ENCODE data around the gene CAMK2D.

The CAMK2D gene

GRCh38 chr4:113637823-113638561, 123.5 kb downstream of the CAMK2D start:
- DNase-seq (ENCODE audit: low spot score), result no peak

- DNase-seq (ENCODE audit: low spot score), result no peak
These were observed 124.2 kb downstream of the CAMK2D start for GRCh38 chr4:113637363-113637762.

DNA sequence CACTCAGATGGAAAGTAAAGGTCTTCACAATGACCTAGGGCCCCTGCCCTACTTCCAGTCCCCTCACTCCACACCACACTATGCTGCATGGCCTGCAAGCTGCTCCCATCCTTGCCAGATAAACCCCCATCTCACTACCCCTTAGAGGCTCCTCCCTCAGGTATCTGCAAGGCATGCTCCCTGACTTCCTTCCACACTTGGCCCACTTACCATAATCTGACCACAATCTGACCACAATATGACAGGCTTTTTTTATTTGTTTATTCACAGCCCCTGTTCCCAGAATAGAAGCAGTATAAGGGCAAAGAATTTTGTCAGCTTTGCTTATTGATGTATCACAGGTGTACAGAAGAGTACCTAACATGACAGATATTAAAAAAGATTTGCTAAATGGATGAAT, 124.7 kb downstream of the CAMK2D start:
- no peak for DNase-seq (ENCODE audit: low spot score)

DNA sequence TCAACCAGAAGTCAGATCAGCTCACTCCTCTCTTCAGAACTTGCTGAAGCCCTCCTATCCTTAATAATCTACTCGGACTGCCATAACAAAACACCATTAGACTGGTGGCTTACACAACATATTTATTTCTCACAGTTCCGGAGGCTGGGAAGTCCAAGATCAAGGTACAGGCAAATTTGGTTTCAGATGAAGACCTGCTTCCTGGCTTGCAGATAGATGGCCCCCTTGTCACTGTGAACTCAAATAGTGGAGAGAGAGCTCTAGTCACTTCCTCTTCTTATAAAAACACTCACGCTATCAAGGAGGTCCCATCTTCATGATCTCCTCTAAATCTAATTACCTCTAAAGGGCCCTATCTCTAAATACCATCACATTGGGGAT, 125.1 kb downstream of the CAMK2D start:
- no peak for DNase-seq (ENCODE audit: low spot score)

DNA sequence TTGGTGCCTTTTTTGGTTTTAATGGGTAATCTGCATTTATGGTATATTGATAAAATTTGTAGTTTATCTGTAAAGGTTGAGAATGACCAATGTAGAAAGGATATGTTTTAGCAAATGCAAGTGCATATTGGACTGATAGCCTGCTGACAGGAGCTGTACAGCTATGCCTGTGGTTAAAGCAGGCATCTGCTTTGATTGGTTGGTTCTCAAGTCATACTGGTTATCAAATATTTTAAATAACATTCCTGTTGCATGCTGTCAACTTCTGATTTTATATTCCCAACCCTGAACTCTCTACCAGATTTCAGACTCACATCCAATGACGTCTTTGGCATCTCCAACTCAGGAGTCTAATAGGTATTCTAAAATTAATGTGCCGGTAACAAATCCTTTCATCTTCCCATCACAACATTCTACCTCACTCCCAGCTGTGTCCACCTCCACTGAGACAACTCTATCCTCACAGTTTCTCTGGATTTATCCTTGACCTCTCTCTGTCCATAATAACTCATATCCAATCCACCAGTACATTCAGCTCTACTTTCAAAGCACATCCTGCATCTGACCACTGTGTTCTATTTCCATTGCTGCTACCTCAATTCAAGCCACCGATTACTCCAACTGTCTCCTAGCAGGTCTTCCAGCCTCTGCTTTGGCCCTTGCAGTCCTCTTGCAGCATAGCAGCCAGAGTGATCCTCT, 125.7 kb downstream of the CAMK2D start:
- DNase-seq (ENCODE audit: low spot score), result no peak

DNA sequence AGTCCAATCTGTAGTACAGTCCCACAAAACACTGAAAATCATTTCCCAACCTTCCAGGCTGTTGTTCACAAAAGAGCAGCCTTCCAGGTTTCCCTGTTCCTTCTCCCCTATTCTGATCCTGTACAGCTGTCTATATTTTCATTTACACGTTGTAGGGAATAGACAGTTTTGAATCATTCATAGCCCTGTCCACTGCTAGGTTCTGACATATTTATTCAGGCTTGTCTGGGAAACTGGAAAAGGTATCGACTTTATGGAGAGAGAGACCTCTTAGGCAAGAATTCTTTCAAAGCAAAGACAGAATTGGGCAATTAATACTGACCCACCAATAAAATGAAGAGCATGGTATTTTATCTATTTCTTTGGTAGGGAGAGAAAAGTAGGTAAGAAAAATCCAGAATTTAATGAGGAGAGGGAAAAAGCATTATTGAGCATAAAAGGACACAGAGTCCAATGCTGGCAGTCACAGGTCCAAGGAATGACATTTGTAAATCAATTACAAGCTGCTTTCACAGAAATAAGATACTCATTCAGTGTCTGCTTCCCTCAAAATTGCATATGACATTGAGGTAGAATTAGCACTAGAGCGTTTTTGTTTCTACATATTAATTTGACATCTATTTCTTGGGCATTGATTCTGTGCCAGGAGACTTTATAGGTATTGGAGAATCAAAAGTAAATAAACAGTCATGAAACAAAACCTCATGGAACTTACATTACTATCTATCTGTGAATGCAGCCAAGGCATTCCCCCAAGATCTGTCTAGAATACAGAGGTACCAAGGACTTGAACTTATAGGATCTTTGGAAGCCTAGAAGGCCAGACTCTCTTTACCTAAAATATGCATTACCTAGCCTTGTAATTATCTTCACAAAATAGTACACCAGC, 127.2 kb downstream of the CAMK2D start:
- no peak for DNase-seq (ENCODE audit: low spot score)

DNA sequence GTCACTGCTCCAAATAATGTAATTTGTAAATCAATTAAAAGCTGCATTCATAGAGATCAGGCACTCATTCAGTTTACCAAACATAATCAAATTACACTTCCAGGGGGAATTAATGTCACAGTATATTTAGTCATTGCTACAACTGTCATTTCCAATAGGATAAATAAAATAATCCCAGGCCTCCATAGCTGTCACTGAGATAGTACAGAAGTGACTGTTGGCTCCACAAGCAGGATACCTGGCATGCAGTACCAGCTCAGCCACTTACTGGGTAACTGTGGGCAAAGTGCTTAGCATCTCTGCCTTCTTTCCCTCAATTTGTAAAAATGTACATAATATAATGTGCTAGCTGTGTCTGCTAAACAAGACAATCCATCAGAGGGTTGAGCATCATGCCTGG, 128.1 kb downstream of the CAMK2D start:
- DNase-seq (ENCODE audit: low spot score), result no peak

GRCh38 chr4:113628711-113629110, 132.8 kb downstream of the CAMK2D start:
- no peak for DNase-seq (ENCODE audit: low spot score)

- no peak for DNase-seq (ENCODE audit: low spot score)
These were observed 134.2 kb downstream of the CAMK2D start for GRCh38 chr4:113627321-113627720.

- no peak for DNase-seq (ENCODE audit: low spot score)
These were observed 135.6 kb downstream of the CAMK2D start for GRCh38 chr4:113625902-113626301.

DNA sequence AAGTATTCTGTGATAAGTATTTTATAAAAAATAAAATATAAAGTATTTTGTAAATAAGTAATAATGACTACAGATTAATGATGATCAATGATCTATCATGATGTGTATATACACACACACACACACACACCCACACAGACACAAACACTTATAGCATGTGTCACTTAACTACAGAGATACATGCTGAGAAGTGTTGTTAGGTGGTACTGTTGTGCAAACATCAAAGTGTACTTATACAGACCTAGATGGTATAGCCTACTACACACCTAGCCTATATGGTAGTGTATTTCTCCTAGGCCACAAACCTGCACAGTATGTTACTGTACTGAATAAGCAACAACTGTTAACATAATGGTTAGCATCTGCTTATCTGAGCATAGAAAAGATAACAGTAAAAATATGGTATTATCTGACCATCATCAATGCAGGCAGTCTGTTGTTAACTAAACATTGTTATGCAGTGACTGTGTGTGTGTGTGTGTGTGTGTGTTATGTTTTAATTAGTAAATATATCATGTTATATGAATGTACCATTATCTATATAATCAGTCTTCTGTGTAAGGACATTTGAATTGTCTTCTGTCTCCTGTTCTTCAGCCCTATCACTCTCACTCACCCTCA, 138.2 kb downstream of the CAMK2D start:
- DNase-seq (ENCODE audit: low spot score), result no peak

DNA sequence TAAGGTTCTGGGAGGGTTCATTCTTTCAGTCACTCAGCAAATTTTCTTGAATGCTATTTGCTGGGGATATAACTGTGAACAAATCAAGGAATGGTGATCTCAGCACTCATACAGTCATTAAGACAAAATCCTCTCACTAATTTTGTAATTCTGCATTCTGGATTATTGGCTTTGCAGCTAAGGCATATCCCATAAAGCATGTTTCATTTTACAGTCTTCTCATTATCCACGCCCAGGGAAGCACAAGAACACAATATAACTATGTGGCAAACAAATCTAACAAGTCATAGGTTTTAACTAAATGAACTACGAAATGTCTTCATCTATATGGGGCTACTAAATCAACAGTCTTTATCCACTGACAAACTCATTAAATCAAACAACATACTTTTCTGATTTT, 139.9 kb downstream of the CAMK2D start:
- no peak for DNase-seq (ENCODE audit: low spot score)

- no peak for DNase-seq (ENCODE audit: low spot score)
These were observed 141.5 kb downstream of the CAMK2D start for GRCh38 chr4:113620032-113620431.

GRCh38 chr4:113619526-113619925, 142.0 kb downstream of the CAMK2D start:
- no peak for DNase-seq (ENCODE audit: low spot score)

DNA sequence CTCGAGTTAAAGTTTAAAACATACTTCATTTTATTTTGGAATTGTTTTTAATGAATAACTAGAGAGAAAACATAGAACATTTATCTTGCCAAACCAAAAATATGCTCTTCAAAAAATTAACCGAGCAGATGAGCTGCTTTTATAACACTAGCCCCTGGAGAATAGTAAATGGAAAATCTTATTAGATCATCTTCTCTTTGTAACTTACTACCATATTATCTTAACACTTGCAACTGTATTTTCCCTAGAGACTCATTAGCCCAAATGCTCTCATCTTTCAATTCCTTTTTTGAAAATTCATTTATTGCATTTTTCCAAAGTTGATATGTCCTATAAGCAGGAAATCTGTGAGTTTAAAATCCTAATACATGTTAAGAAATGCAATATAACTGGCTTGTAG, 143.3 kb downstream of the CAMK2D start:
- no peak for DNase-seq (ENCODE audit: low spot score)

DNA sequence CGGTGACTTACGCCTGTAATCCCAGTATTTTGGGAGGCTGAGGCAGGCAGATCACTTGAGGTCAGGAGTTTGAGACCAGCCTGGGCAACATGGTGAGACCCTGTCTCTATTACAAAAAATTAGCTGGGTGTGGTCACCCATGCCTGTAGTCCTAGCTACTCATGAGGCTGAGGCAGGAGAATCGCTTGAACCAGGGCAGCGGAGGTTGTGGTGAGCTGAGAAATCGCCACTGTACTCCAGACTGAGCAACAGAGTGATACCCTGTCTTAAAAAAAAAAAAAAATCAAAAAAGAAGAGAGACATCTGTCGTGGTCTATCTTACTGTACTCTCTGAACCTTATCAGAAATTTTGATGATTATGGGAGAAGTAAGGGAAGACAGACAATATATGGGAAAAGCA, 144.3 kb downstream of the CAMK2D start:
- DNase-seq (ENCODE audit: low spot score), result no peak

GRCh38 chr4:113616443-113616842, 145.1 kb downstream of the CAMK2D start:
- DNase-seq (ENCODE audit: low spot score), result no peak

DNA sequence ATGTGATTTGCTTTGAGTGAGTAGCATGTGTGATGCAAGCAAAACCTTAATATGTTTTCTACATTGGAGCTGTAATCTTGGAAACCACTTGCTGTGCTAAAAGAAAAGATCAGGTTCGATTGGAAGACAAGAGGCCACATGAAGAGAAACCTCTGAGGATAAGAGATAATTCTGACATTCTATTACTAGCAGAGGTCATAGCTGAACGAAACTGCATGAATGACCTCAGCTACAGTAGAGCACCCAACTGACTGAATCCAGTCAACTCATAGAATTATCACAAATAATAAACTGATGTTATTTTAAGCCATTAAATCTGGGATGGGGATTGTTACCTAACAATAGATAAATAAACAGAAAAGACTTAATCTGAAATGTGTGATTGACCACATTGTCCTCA, 147.1 kb downstream of the CAMK2D start:
- DNase-seq (ENCODE audit: low spot score), result no peak

- no peak for DNase-seq (ENCODE audit: low spot score)
These were observed 148.0 kb downstream of the CAMK2D start for GRCh38 chr4:113613503-113613902.

- no peak for DNase-seq (ENCODE audit: low spot score)
These were observed 151.0 kb downstream of the CAMK2D start for GRCh38 chr4:113610537-113610936.

DNA sequence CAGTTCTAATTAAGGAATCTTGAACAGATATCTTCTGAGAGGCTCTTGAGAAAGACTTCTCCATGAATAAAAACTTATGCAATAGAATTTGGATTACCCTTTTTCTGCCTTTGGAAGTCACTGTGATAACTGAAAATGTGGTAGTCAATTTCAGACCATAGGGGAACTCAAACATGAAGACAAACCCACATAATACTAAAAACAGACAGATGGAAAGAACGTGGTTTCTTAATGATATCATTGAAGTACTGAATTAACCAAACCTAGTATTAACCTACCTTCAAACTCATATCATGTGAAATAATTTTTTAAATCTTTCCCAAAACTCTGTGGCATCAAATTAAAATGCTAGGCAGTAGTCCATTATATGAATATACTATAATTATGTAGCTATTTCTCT, 153.5 kb downstream of the CAMK2D start:
- DNase-seq (ENCODE audit: low spot score), result no peak

- no peak for DNase-seq (ENCODE audit: low spot score)
These were observed 154.3 kb downstream of the CAMK2D start for GRCh38 chr4:113607147-113607720.

All from iPS-NIHi11 (cell line).